HepG2 (cell line): ENCODE results near the gene CAVIN2. TPM values are rescaled to one million over a fixed set of nuclear protein-coding genes. Genes with fewer than 3 reads are reported as not detected.
A peak's percentile ranks its signal among the peaks of the same experiment; 100 is the strongest.

Experiments used
- ARNTL ChIP-seq: sonication (generic); formaldehyde crosslinking; IDR thresholded peaks from 2 replicates; pipeline ENCODE4 v1.4.0; 2020; ENCODE audit warnings: mild to moderate bottlenecking, missing genetic modification reagents
- ATF7 ChIP-seq, 2 experiments: fragments of 450-650 bp in 1 of 2; sonication (generic) in 1 of 2; formaldehyde crosslinking in 1 of 2; IDR thresholded peaks; 2 replicates each; pipeline versions ENCODE4 v1.4.0 to v1.6.1; 2016 to 2020; ENCODE audit warnings: antibody characterized with exemption in 1 of 2, mild to moderate bottlenecking in 1 of 2, missing genetic modification reagents in 1 of 2
- DMAP1 ChIP-seq: IDR thresholded peaks from 2 replicates; pipeline ENCODE4 v1.6.1; 2016
- FOXA1 ChIP-seq, 2 experiments: fragments of 450-650 bp in 1 of 2; sonication (generic) in 1 of 2; formaldehyde crosslinking in 1 of 2; IDR thresholded peaks; 2 replicates each; pipeline versions ENCODE4 v1.4.0 to v1.6.1; 2016 to 2020; ENCODE audit warnings: missing genetic modification reagents in 1 of 2
- HDAC1 ChIP-seq: sonication (generic); formaldehyde crosslinking; IDR thresholded peaks from 2 replicates; pipeline ENCODE4 v1.5.1; 2020; ENCODE audit warnings: mild to moderate bottlenecking, missing genetic modification reagents
- HOXD1 ChIP-seq: sonication (generic); formaldehyde crosslinking; IDR thresholded peaks from 2 replicates; pipeline ENCODE4 v1.5.0; 2020; ENCODE audit warnings: missing genetic modification reagents
- NPAS2 ChIP-seq: sonication (generic); formaldehyde crosslinking; IDR thresholded peaks from 2 replicates; pipeline ENCODE4 v1.8.0; 2022; ENCODE audit warnings: mild to moderate bottlenecking, missing genetic modification reagents, borderline replicate concordance
- TAF1 ChIP-seq: sonication (generic); formaldehyde crosslinking; IDR thresholded peaks from 2 replicates; pipeline ENCODE4 v1.4.0; 2020; ENCODE audit warnings: missing genetic modification reagents
- TEAD3 ChIP-seq: optimal IDR thresholded peaks from 2 replicates; pipeline ENCODE3; 2016; ENCODE audit warnings: borderline replicate concordance
- XRCC5 ChIP-seq: fragments of 200-400 bp; formaldehyde crosslinking; optimal IDR thresholded peaks from 2 replicates; pipeline ENCODE3; 2017; ENCODE audit warnings: mild to moderate bottlenecking, low read length
- ZBTB42 ChIP-seq: sonication (generic); formaldehyde crosslinking; IDR thresholded peaks from 2 replicates; pipeline ENCODE4 v1.5.0; 2020; ENCODE audit warnings: mild to moderate bottlenecking, missing genetic modification reagents
- ZFP82 ChIP-seq: sonication (generic); formaldehyde crosslinking; IDR thresholded peaks from 2 replicates; pipeline ENCODE4 v1.5.1; 2020; ENCODE audit warnings: mild to moderate bottlenecking, missing genetic modification reagents, borderline replicate concordance
- ZNF256 ChIP-seq: sonication (generic); formaldehyde crosslinking; conservative IDR thresholded peaks from 2 replicates; pipeline ENCODE4 v1.4.0; 2020; ENCODE audit warnings: missing genetic modification reagents
- ZNF274 ChIP-seq: sonication (generic); formaldehyde crosslinking; IDR thresholded peaks from 2 replicates; pipeline ENCODE4 v1.5.1; 2020; ENCODE audit warnings: mild to moderate bottlenecking, missing genetic modification reagents
- ZNF337 ChIP-seq: sonication (generic); formaldehyde crosslinking; IDR thresholded peaks from 2 replicates; pipeline ENCODE4 v1.5.1; 2020; ENCODE audit warnings: missing genetic modification reagents, low read depth, mild to moderate bottlenecking, borderline replicate concordance
- ZNF605 ChIP-seq: sonication (generic); formaldehyde crosslinking; IDR thresholded peaks from 2 replicates; pipeline ENCODE4 v1.8.0; 2022; ENCODE audit warnings: mild to moderate bottlenecking, missing genetic modification reagents
- ZNF775 ChIP-seq: sonication (generic); formaldehyde crosslinking; IDR thresholded peaks from 2 replicates; pipeline ENCODE4 v1.4.0; 2020; ENCODE audit warnings: missing genetic modification reagents, mild to moderate bottlenecking, moderate library complexity, borderline replicate concordance
- ZNF850 ChIP-seq: sonication (generic); formaldehyde crosslinking; conservative IDR thresholded peaks from 2 replicates; pipeline ENCODE4 v1.9.0; 2021; ENCODE audit warnings: mild to moderate bottlenecking, missing genetic modification reagents
- polyA plus RNA-seq, 8 experiments: library from polyadenylated mRNA; depleted of rRNA in 3 of 8; stranded (reverse) in 7 of 8; unstranded in 1 of 8; fragments of >200 nt; fragmentation: Illumina TruSeq in 4 of 8; extraction: Trizol in 4 of 8; gene quantifications; 2 replicates each; pipeline versions ENCODE4 v1.2.1 to v1.2.3, GENCODE V29; 2011 to 2016; ENCODE audit warnings: low read depth in 4 of 8, missing spikeins in 1 of 8, mixed read lengths in 1 of 8; ENCODE audit not compliant: insufficient read depth in 1 of 8
- total RNA-seq, 5 experiments: library from RNA; depleted of rRNA; stranded (reverse); fragments of >200 nt; fragmentation: Illumina TruSeq; extraction: Trizol; gene quantifications; 2 replicates each; pipeline ENCODE4 v1.2.3, GENCODE V29; 2016; ENCODE audit warnings: low read depth in 1 of 5
- TF ChIP-seq, protein P1 (sequence below): sonication (generic); formaldehyde crosslinking; IDR thresholded peaks from 2 replicates; pipeline ENCODE4 v1.4.0; 2020; ENCODE audit warnings: missing genetic modification reagents, low read depth, mild to moderate bottlenecking, borderline replicate concordance
- TF ChIP-seq, protein P2 (sequence below): sonication (generic); formaldehyde crosslinking; IDR thresholded peaks from 2 replicates; pipeline ENCODE4 v1.4.0; 2020; ENCODE audit warnings: missing genetic modification reagents, borderline replicate concordance
- TF ChIP-seq, protein P3 (sequence below): IDR thresholded peaks from 2 replicates; pipeline ENCODE4 v1.6.1; 2016; ENCODE audit warnings: missing compliant biosample characterization, missing genetic modification reagents, borderline replicate concordance
- TF ChIP-seq, protein P4 (sequence below): IDR thresholded peaks from 2 replicates; pipeline ENCODE4 v1.6.1; 2016

CAVIN2 gene
- total and polyA plus RNA-seq, 2 of the 13 experiments (the other 11 are each of a cell fraction or from before 2014, with no cell fraction given), result 7.6 to 38.8 TPM

DNA sequence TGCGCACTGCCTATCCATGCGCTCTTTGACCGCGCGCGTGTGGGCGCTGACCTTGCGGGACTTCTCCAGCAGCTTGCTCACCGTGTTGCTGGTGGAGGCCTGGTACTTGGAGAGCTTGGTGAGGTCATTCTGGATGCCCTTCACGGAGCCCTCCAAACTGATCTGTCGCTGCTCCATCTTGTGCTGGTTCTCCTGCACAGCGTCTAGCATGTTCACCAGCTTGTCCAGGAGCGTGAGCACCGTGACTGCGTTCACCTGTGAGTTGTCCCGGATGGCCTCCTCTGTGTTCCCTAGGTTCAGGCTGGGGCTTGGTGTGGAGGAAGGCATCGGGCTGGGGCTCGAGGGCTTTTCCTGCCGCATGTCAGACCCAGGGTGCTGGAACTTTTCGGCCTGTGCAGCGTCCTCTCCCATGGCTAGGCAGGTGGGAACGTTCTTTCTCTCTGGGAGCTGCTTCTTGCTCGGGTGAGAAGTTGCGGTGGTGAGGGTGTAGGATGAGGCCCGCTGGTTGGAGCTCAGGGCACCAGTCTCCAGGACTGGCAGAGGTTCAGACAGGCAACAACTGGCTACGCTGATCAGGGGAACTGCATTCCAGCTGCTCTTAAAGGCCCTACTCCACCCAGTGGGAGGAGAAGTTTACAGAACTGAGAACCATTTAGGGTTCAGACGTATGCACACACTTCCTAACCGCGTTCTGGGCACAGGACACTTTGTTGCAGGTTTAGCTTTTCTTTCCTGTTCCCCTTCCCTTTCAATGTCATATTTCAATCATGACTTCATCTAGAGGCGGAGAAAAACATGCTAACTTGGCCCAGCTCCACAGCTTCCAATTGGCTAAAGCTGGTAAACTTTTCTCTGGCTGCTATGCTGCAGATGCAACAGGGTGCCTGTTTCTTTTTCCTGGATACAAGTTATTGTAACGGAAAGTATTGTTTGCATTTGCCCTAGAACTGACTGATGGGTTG, at the start of gene CAVIN2 (continued):
- TF ChIP-seq ARNTL (CRISPR knock-in tag) (peak; percentile 51; the same call in 1 of the 2 replicates), ZBTB42 (0 out of 2 replicates have a peak, but pooled peaks have one; percentile 68), DMAP1 (CRISPR knock-in tag) (peak; percentile 34), ATF7 (IDR thresholded peaks at IDR 0.05) (no peak), ATF7 (CRISPR knock-in tag; IDR thresholded peaks at IDR 0.05) (peak; percentile 15; the same call in 1 of the 2 replicates), ZNF605 (CRISPR knock-in tag) (peak; percentile 86; the same call in 1 of the 2 replicates), HDAC1 (CRISPR knock-in tag) (peak; percentile 31; the same call in 1 of the 2 replicates), TEAD3 (CRISPR knock-in tag) (peak; percentile 96), ZNF775 (CRISPR knock-in tag) (peak; percentile 78; the same call in 1 of the 2 replicates), HOXD1 (CRISPR knock-in tag) (no peak), ZNF256 (no peak), ZNF850 (CRISPR knock-in tag) (no peak), ZFP82 (CRISPR knock-in tag) (no peak), FOXA1 (IDR thresholded peaks at IDR 0.05) (no peak), FOXA1 (CRISPR knock-in tag; IDR thresholded peaks at IDR 0.05) (peak; percentile 47), XRCC5 (no peak), TAF1 (CRISPR knock-in tag) (peak; percentile 67; the same call in 1 of the 2 replicates), NPAS2 (CRISPR knock-in tag) (no peak), ZNF274 (CRISPR knock-in tag) (peak; percentile 74; the same call in 1 of the 2 replicates), ZNF337 (CRISPR knock-in tag) (no peak)
- TF ChIP-seq, protein P1, sequence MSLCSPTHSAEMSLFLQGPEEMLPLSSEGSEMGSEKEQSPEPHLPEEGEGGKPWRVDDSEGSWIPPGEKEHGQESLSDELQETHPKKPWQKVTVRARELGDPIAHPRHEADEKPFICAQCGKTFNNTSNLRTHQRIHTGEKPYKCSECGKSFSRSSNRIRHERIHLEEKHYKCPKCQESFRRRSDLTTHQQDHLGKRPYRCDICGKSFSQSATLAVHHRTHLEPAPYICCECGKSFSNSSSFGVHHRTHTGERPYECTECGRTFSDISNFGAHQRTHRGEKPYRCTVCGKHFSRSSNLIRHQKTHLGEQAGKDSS, result peak; percentile 50; the same call in 1 of the 2 replicates
- TF ChIP-seq, protein P2, sequence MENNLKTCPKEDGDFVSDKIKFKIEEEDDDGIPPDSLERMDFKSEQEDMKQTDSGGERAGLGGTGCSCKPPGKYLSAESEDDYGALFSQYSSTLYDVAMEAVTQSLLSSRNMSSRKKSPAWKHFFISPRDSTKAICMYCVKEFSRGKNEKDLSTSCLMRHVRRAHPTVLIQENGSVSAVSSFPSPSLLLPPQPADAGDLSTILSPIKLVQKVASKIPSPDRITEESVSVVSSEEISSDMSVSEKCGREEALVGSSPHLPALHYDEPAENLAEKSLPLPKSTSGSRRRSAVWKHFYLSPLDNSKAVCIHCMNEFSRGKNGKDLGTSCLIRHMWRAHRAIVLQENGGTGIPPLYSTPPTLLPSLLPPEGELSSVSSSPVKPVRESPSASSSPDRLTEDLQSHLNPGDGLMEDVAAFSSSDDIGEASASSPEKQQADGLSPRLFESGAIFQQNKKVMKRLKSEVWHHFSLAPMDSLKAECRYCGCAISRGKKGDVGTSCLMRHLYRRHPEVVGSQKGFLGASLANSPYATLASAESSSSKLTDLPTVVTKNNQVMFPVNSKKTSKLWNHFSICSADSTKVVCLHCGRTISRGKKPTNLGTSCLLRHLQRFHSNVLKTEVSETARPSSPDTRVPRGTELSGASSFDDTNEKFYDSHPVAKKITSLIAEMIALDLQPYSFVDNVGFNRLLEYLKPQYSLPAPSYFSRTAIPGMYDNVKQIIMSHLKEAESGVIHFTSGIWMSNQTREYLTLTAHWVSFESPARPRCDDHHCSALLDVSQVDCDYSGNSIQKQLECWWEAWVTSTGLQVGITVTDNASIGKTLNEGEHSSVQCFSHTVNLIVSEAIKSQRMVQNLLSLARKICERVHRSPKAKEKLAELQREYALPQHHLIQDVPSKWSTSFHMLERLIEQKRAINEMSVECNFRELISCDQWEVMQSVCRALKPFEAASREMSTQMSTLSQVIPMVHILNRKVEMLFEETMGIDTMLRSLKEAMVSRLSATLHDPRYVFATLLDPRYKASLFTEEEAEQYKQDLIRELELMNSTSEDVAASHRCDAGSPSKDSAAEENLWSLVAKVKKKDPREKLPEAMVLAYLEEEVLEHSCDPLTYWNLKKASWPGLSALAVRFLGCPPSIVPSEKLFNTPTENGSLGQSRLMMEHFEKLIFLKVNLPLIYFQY (CRISPR knock-in tag), result 0 out of 2 replicates have a peak, but pooled peaks have one; percentile 51
- TF ChIP-seq, protein P3, sequence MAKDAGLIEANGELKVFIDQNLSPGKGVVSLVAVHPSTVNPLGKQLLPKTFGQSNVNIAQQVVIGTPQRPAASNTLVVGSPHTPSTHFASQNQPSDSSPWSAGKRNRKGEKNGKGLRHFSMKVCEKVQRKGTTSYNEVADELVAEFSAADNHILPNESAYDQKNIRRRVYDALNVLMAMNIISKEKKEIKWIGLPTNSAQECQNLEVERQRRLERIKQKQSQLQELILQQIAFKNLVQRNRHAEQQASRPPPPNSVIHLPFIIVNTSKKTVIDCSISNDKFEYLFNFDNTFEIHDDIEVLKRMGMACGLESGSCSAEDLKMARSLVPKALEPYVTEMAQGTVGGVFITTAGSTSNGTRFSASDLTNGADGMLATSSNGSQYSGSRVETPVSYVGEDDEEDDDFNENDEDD (CRISPR knock-in tag), result 0 out of 2 replicates have a peak, but pooled peaks have one; percentile 11
- TF ChIP-seq, protein P4, sequence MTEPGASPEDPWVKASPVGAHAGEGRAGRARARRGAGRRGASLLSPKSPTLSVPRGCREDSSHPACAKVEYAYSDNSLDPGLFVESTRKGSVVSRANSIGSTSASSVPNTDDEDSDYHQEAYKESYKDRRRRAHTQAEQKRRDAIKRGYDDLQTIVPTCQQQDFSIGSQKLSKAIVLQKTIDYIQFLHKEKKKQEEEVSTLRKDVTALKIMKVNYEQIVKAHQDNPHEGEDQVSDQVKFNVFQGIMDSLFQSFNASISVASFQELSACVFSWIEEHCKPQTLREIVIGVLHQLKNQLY (CRISPR knock-in tag), result 0 out of 2 replicates have a peak, but pooled peaks have one; percentile 48
